ENCODE data around the gene DUOXA1. TPM values are rescaled to one million over a fixed set of nuclear protein-coding genes. Genes with fewer than 3 reads are reported as not detected.

The DUOXA1 gene
- total and polyA plus RNA-seq, 2 of the 4 experiments (the other 2 are of a cell fraction), result 0.02 TPM; not detected in 1

- Histone ChIP-seq H3K14ac (replicated peaks; ENCODE audit: low read depth, low read length) (no peak overlapping the region), H2BK20ac (ENCODE audit: low read depth, low read length) (no peak overlapping the region), H3K27me3 (ENCODE audit: control insufficient read depth, insufficient read depth, low read length) (peaks cover 22% of the 10 kb centered on the region), H3K27ac (ENCODE audit: insufficient read depth, low read length) (no peak overlapping the region), H4K5ac (ENCODE audit: low read depth, low read length) (no peak overlapping the region), H2BK15ac (ENCODE audit: low read depth, low read length) (no peak overlapping the region), H2AFZ (replicated peaks; ENCODE audit: low read length, poor library complexity) (no peak overlapping the region), H3K4ac (ENCODE audit: low read depth, low read length) (no peak overlapping the region), H4K91ac (ENCODE audit: insufficient read depth, low read depth, low read length) (no peak overlapping the region), H3K56ac (ENCODE audit: extremely low read depth, insufficient read depth, low read length) (no peak overlapping the region), H2BK5ac (ENCODE audit: low read depth, low read length, poor library complexity, severe bottlenecking) (no peak overlapping the region), H2BK120ac (ENCODE audit: low read depth, low read length) (no peak overlapping the region), H3K4me2 (ENCODE audit: low read depth, low read length) (no peak overlapping the region), H3K36me3 (ENCODE audit: control insufficient read depth, insufficient read depth, low read length) (no peaks in the 10 kb centered on the region), H3K79me1 (ENCODE audit: low read depth in 1 of 2, low read length in 2 of 2) (no peaks in the 10 kb centered on the region), H3K9me1 (ENCODE audit: insufficient read depth, low read length) (no peaks in the 10 kb centered on the region), H3K18ac (ENCODE audit: low read depth, low read length) (no peak overlapping the region), H3K9ac (ENCODE audit: low read depth, low read length) (no peak overlapping the region), H3K9me3 (ENCODE audit: control insufficient read depth, insufficient read depth, low read length) (no peaks in the 10 kb centered on the region), H4K8ac (ENCODE audit: low read depth in 2 of 2, low read length in 2 of 2) (no peak overlapping the region), H3K4me1 (ENCODE audit: control insufficient read depth, insufficient read depth, low read length) (peaks cover 3% of the 10 kb centered on the region), H3K4me3 (ENCODE audit: insufficient read depth, low read depth, low read length) (no peak overlapping the region), H3K23ac (ENCODE audit: low read depth, low read length) (no peak overlapping the region), H2AK9ac (replicated peaks; ENCODE audit: low read depth, low read length, poor library complexity) (no peak overlapping the region), H4K20me1 (ENCODE audit: insufficient read depth, low read length) (no peaks in the 10 kb centered on the region), H2AK5ac (ENCODE audit: low read depth, low read length) (no peak overlapping the region)
- TF ChIP-seq RFX5 (IDR thresholded peaks at IDR 0.05; ENCODE audit: low read depth, low read length) (no peak), POLR2A (IDR thresholded peaks at IDR 0.05; ENCODE audit: low read depth, low read length) (no peak), FOS (IDR thresholded peaks at IDR 0.05; ENCODE audit: low read depth, low read length) (no peak), MAZ (IDR thresholded peaks at IDR 0.05; ENCODE audit: borderline replicate concordance, low read depth, low read length) (no peak), CTCF (conservative IDR thresholded peaks at IDR 0.05; ENCODE audit: low read depth, low read length) (no peak), CHD1 (IDR thresholded peaks at IDR 0.05; ENCODE audit: low read depth, low read length) (no peak), CEBPB (IDR thresholded peaks at IDR 0.05; ENCODE audit: low read depth, low read length) (no peak), MXI1 (IDR thresholded peaks at IDR 0.05; ENCODE audit: borderline replicate concordance, low read depth, low read length) (no peak), BHLHE40 (IDR thresholded peaks at IDR 0.05; ENCODE audit: low read depth, low read length) (no peak), MAFK (IDR thresholded peaks at IDR 0.05; ENCODE audit: low read depth, low read length) (no peak), SMC3 (IDR thresholded peaks at IDR 0.05; ENCODE audit: low read depth, low read length) (no peak), RAD21 (IDR thresholded peaks at IDR 0.05; ENCODE audit: low read length) (no peak)
- TF ChIP-seq, protein P1, sequence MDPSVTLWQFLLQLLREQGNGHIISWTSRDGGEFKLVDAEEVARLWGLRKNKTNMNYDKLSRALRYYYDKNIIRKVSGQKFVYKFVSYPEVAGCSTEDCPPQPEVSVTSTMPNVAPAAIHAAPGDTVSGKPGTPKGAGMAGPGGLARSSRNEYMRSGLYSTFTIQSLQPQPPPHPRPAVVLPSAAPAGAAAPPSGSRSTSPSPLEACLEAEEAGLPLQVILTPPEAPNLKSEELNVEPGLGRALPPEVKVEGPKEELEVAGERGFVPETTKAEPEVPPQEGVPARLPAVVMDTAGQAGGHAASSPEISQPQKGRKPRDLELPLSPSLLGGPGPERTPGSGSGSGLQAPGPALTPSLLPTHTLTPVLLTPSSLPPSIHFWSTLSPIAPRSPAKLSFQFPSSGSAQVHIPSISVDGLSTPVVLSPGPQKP (IDR thresholded peaks at IDR 0.05; ENCODE audit: borderline replicate concordance, low read depth, low read length), result no peak
- 90% methylated on average over 4 of the region's 7 CpGs; no CpG with 5 or more reads in 1 of the 2 experiments for WGBS, 2 experiments (ENCODE audit: extremely low coverage in 2 of 2, insufficient read length in 1 of 2)
- POLR2A ChIA-PET (ENCODE audit: unreplicated experiment), result no interaction called here
- intact Hi-C loops (cut with micrococcal nuclease), result no loop called here
- no peak for DNase-seq
- dilution Hi-C loops (cut with HindIII; ENCODE audit: low sequenced_read_pairs, unreplicated experiment), result no loop called here
- no TSS peak for BruUV-seq (replicated peaks)
- ATAC-seq (ENCODE audit: low read depth), result no peak
- CTCF ChIA-PET, result interaction anchor here (1.0 to 1.1 kb wide), 2 partner anchors 40 to 335 kb away, joined by 3 read pairs; no protein-coding TSS in a partner anchor
- in situ Hi-C loops (cut with MboI; ENCODE audit: low sequenced_read_pairs), result no loop called here
Measured at GRCh38 chr15:45122719-45123118, 7.0 kb downstream of the DUOXA1 start.

Data from IMR-90 (cell line).